ENCODE measurements around the gene MVB12B.

MVB12B gene

DNA sequence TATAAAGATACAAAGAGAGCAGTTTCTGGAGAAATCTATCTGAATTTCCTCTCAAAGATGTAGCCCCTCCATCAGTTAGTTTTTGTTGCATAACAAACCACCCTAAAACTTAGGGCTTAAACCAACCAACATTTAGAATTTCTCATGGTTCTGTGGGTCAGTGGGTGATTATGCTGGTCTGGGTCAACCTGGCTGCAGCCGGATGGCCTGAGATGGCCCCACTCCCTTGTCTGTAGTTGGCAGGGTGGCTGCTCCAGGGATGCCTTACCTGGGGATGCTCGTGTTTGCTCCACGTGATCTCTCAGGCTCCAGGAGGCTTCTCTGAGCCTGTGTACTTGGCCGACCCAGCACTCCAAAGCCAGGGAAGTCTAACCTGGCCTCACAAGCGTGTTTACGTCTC, 139.3 kb downstream of the MVB12B start:
- TF ChIP-seq, protein P1, sequence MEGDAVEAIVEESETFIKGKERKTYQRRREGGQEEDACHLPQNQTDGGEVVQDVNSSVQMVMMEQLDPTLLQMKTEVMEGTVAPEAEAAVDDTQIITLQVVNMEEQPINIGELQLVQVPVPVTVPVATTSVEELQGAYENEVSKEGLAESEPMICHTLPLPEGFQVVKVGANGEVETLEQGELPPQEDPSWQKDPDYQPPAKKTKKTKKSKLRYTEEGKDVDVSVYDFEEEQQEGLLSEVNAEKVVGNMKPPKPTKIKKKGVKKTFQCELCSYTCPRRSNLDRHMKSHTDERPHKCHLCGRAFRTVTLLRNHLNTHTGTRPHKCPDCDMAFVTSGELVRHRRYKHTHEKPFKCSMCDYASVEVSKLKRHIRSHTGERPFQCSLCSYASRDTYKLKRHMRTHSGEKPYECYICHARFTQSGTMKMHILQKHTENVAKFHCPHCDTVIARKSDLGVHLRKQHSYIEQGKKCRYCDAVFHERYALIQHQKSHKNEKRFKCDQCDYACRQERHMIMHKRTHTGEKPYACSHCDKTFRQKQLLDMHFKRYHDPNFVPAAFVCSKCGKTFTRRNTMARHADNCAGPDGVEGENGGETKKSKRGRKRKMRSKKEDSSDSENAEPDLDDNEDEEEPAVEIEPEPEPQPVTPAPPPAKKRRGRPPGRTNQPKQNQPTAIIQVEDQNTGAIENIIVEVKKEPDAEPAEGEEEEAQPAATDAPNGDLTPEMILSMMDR (IDR thresholded peaks at IDR 0.05; ENCODE audit: low read depth, low read length, missing control alignments): no peak
- DNase-seq (ENCODE audit: extremely low read depth, low read depth): no peak
- no peak overlapping the region for H3K4me3 ChIP-seq (replicated peaks; ENCODE audit: low read depth, low read length)

DNA sequence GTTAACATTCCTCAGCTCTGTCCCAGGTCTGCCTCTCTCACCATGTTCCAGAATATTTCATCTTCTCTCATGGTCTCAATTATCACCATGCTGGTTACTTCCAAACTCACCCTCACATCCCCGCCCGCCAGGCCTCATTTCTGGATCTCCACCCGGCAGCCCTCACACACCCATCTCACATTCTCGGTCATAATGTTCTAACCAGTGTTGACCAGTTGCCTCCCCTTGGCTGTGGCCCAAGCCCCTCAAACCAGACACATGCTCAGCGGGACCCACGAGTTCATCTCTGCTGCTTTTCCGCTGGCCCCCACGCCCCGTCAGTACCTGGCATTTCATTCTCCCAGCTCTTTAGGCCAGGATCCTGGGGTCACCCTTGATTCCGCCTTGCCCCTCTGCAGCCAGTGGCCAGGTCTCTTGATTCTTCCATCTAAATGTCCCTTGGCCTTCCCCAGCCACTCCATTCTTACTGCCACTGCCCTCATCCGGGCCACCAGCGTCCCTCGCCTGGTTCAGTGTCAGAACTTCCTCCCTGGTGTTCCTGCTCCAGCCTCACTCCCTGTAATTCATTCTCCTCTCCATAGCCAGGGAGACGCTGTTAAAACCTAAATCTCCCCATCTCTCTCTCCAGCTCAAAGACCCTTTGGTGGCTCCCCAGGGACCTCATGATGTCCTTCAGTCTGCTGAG, 141.7 kb downstream of the MVB12B start:
- TF ChIP-seq, protein P1 (IDR thresholded peaks at IDR 0.05; ENCODE audit: low read depth, low read length, missing control alignments): no peak
- no peak overlapping the region for H3K4me3 ChIP-seq (replicated peaks; ENCODE audit: low read depth, low read length)
- no peak for DNase-seq (ENCODE audit: extremely low read depth, low read depth)

DNA sequence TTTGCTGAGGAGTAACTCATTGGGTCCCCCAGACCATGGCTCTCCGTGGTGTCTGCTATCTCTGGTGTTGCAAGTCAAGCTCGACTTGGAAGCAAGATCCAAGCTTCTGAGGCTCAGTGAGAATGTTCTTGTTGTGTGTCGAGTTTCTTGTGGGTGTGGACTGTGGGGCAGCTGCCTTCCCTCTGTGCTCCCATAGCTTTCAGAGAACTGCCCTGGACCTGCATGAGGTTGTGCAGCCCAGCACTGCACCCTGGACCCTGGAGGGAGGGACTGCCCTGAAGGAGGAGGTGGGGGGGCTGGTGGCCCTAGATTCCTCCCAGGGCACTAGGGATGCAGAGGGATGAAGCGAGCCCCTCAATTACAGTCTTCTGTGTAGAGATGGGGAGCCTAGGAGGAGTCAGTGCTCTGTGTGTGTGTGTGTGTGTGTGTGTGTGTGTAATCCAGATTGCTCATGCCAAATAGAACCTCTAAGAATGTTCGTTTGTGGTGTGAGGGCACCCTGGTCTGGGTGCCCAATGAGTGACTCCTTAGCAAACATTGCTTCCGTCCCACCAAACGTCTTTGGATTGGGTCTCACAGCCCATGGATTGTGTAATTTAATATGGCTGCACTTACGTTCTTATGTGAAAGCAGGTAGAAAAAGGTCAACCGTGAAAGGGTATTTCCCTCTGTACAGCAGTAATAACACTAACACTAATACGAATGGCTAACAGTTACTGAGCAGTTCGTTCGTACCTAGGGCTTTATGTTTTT, 143.8 kb downstream of the MVB12B start:
- no peak for DNase-seq (ENCODE audit: extremely low read depth, low read depth)
- no peak overlapping the region for H3K4me3 ChIP-seq (replicated peaks; ENCODE audit: low read depth, low read length)

DNA sequence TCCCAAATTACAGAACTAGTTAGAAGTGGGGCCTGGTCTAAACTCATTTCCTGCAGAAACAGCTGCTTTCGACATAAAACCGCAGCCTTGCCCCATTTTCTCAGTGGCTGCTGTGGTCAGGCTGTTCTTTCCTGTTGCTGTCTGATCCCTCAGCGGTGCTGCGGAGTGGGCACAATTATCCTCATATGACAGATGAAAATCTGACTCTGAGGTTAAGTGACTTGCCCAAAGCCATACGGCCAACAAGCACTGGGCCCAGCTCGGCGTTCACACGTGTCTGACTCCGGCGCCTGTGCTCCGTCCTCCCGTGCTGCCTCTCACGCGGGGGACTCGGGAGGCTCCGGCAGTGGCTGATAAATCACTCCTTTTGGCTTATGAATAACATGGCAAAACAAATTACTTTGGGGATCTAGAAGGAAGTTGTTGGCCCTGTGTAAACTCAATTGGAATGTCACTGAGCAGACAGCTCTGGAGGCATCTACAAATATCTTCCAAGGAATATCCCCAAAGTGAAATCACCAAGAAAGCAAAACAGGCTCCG, 144.5 kb downstream of the MVB12B start:
- TF ChIP-seq, protein P1 (IDR thresholded peaks at IDR 0.05; ENCODE audit: low read depth, low read length, missing control alignments): no peak
- H3K4me3 ChIP-seq (replicated peaks; ENCODE audit: low read depth, low read length): no peak overlapping the region
- no peak for DNase-seq (ENCODE audit: extremely low read depth, low read depth)

More for the DNA sequence above, 143.8 kb downstream of the MVB12B start:
- TF ChIP-seq, protein P1 (IDR thresholded peaks at IDR 0.05; ENCODE audit: low read depth, low read length, missing control alignments): no peak

DNA sequence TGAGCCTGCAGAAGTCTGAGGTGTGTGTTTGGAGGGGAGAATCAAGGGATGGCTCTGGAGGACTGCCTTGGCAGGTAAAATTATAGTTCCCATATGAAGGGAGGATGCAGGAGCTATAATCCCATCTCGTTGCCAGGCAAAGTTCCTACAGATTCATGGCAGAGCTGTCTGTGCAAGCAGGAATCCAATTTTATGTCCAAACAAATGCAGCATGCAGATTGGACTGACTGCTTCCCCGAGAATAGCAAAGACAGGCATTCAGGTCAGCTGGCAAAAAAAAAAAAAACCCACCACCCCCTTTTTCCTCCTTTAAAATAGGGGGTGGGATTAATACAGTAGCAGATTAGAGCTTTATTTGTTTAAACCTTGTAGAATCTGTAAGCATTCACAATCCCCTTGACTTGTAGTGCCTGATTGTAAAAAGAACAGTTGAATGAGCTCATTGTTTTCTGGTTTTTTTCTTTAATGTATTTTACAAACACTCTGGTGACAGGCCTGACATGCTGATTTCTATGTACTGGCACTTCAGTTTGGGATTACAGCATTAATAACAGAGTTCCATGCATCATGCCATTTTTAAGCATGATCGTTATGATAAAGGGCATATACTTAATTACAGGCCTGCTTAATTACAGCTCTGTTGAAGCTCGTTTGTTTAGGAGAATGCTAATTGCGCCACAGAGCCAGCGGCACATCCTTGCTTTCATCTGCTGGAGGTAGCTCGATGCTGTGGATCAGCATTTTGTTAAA, 145.7 kb downstream of the MVB12B start:
- no peak overlapping the region for H3K4me3 ChIP-seq (replicated peaks; ENCODE audit: low read depth, low read length)
- DNase-seq (ENCODE audit: extremely low read depth, low read depth): no peak
- TF ChIP-seq, protein P1 (IDR thresholded peaks at IDR 0.05; ENCODE audit: low read depth, low read length, missing control alignments): no peak

DNA sequence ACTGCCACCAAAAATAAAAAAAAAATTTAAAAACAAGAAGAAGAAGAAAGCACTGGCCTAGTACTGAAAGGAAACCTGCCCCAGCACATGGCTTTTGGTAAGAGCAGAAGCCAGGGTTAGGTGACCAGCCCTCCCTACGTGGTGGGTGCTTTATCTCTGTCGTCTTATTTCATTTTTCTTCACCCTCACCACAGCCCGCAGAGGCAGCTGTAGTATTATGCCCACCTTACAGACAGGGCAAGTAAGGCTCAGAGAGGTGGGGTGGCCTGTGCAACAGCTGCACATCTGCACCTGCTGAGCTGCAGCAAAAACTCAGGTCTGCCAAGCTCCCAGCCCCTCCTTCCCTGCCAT, 146.3 kb downstream of the MVB12B start:
- H3K4me3 ChIP-seq (replicated peaks; ENCODE audit: low read depth, low read length): no peak overlapping the region
- TF ChIP-seq, protein P1 (IDR thresholded peaks at IDR 0.05; ENCODE audit: low read depth, low read length, missing control alignments): no peak
- no peak for DNase-seq (ENCODE audit: extremely low read depth, low read depth)

Measured in HFF-Myc (cell line).